ENCODE data around the gene BCORL1.

BCORL1 gene

GRCh38 chrX:130094696-130095095 is 112.3 kb downstream of the BCORL1 start:
- DNase-seq (ENCODE audit: low spot score) = no peak

GRCh38 chrX:130095249-130096030 is 113.0 kb downstream of the BCORL1 start:
- no peak for DNase-seq (ENCODE audit: low spot score)

DNA sequence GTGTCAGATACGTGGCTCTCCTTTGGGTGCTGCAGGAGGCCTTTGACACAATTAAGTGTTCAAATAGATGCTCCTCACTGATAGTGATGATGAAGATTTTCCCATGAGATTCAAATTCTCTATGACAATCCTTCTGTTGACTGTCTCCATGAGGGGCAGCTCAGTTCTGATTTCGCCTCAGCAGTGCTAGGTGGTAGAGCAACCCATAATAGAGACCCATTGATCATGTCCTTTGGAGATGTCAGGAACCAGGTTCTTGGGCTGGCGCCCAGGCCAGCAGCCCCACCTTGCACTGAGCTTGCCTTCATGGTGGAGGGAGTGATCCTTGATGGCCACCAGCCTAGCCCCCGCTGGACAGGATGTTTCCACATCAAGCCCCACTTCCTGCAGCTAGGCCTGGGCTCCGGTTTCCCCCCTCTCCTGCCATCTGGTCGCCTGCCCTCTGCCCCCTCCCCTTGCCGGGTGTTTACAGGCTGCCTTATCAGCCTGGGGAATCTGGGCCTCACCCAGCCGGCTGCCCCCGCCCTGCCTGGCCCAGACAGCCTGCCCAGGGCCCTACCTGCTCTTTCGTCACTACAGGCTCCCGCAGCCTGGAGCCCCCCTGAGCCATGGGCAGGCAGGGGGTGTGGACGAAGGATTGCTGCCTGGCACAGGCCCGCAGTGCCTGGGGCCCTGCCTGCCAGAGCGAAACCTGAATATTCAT is 115.2 kb downstream of the BCORL1 start:
- no peak for DNase-seq (ENCODE audit: low spot score)

GRCh38 chrX:130098210-130098552 is 115.7 kb downstream of the BCORL1 start:
- no peak for DNase-seq (ENCODE audit: low spot score)

DNA sequence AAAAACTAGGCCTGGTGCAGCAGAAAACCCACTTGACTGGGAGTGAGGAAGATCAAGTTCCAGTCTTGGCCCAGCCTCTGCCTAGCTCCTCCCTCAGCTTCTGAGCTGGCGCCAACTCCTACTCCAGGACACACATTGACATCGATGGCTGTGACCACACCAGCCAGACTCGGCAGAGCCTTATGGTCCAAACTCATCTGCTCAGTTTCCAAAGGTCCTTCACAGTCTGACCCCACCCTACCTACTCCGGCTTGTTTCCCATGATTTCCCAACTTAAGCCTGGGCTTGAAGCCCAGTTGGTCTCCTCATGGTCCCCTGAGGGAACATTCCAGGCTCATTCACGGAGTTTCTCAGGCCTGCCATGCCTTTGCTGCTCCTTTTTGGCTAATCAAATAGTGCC is 117.7 kb downstream of the BCORL1 start:
- DNase-seq (ENCODE audit: low spot score) = no peak

- no peak for DNase-seq (ENCODE audit: low spot score)
These were observed 121.2 kb downstream of the BCORL1 start for GRCh38 chrX:130103605-130104004.

GRCh38 chrX:130105244-130105643 is 122.8 kb downstream of the BCORL1 start:
- DNase-seq (ENCODE audit: low spot score) = no peak

GRCh38 chrX:130106071-130106470 is 123.6 kb downstream of the BCORL1 start:
- DNase-seq (ENCODE audit: low spot score) = no peak

All from NAMALWA (cell line).